Spleen (tissue), 7 donors: Measurements from ENCODE around the gene ANO1.

Experiments
- POLR2A ChIP-seq, 3 donors: fragments of 450-650 bp; IDR thresholded peaks; one replicate each; pipeline ENCODE4 v1.5.1; 2017; ENCODE audit warnings: antibody characterized with exemption in 3 of 3, mild to moderate bottlenecking in 1 of 3
- POLR2AphosphoS5 ChIP-seq, 3 donors: sonication (generic); formaldehyde crosslinking; IDR thresholded peaks; one replicate each; pipeline ENCODE4 v1.5.1; 2017; ENCODE audit warnings: antibody characterized with exemption in 3 of 3
- TF ChIP-seq, protein P1 (sequence below), 11 experiments: fragments of 200-600 bp in 7 of 11; fragments of 450-650 bp in 4 of 11; sonication (generic) in 4 of 11; IDR thresholded peaks in 8 of 11; conservative IDR thresholded peaks in 3 of 11; 1 replicate in 7 of 11; 2 replicates in 4 of 11; pipeline versions ENCODE4 v1.4.0 to v1.8.0; 2016 to 2021; ENCODE audit warnings: antibody characterized with exemption in 11 of 11, inconsistent platforms in 4 of 11, mild to moderate bottlenecking in 1 of 11
- donor health status: DM: no; HTN: no; CAD: no; lungs with moderate emphysema.
- donor health status: DM: no; HTN: no; CAD: no.
- donor health status: DM: no; HTN: no; CAD: no.

DNA sequence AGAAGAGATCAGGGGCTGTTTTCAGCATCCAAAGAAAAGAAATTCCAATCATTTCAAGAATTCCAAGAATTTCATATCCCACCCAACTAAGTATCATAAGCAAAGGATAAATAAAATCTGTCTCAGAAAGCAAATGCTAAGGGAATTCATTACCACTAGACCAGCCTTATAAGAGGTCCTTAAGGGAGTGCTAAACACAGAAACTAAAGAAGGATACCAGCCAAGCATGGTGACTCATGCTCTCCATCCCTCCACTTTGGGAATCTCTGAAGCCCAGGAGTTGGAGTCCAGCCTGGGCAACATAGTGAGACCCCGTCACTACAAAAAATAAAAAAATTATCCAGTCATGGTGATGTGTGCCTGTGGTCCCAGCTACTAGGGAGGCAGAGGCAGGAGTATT is 142.8 kb downstream of the ANO1 start:
- TF ChIP-seq, protein P1, sequence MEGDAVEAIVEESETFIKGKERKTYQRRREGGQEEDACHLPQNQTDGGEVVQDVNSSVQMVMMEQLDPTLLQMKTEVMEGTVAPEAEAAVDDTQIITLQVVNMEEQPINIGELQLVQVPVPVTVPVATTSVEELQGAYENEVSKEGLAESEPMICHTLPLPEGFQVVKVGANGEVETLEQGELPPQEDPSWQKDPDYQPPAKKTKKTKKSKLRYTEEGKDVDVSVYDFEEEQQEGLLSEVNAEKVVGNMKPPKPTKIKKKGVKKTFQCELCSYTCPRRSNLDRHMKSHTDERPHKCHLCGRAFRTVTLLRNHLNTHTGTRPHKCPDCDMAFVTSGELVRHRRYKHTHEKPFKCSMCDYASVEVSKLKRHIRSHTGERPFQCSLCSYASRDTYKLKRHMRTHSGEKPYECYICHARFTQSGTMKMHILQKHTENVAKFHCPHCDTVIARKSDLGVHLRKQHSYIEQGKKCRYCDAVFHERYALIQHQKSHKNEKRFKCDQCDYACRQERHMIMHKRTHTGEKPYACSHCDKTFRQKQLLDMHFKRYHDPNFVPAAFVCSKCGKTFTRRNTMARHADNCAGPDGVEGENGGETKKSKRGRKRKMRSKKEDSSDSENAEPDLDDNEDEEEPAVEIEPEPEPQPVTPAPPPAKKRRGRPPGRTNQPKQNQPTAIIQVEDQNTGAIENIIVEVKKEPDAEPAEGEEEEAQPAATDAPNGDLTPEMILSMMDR (IDR thresholded peaks at IDR 0.05 in 8 of 11, conservative IDR thresholded peaks at IDR 0.05 in 3 of 11): no peak
- TF ChIP-seq POLR2AphosphoS5 (IDR thresholded peaks at IDR 0.05): no peak
- no peak for TF ChIP-seq POLR2A (IDR thresholded peaks at IDR 0.05)
